Endothelial cell of umbilical vein (primary cell): ENCODE results near the gene TAS1R2.

ENCODE experiments used
- CTCF ChIP-seq, 2 donors: IDR thresholded peaks; 1 replicate in 1 of 2; 2 replicates in 1 of 2; pipeline ENCODE4 v1.5.1; 2011; ENCODE audit warnings: low read length in 2 of 2, mild to moderate bottlenecking in 2 of 2, moderate library complexity in 2 of 2, control low read depth in 1 of 2, inconsistent platforms in 1 of 2, low read depth in 1 of 2; ENCODE audit not compliant: insufficient read depth in 1 of 2; ENCODE audit errors: extremely low read depth in 1 of 2
- EZH2 ChIP-seq: IDR thresholded peaks from 2 replicates; pipeline ENCODE4 v1.6.1; 2012; ENCODE audit warnings: borderline replicate concordance, low read depth, mild to moderate bottlenecking, moderate library complexity, low read length, inconsistent platforms; ENCODE audit not compliant: severe bottlenecking
- MAX ChIP-seq: IDR thresholded peaks from 2 replicates; pipeline ENCODE4 v1.6.1; 2011; ENCODE audit not compliant: insufficient read depth, insufficient read length
- MYC ChIP-seq: IDR thresholded peaks from one replicate; pipeline ENCODE4 v1.6.1; 2011; ENCODE audit warnings: mild to moderate bottlenecking, low read depth, low read length
- POLR2A ChIP-seq: IDR thresholded peaks from 2 replicates; pipeline ENCODE4 v1.6.1; 2012; ENCODE audit warnings: low read depth, mild to moderate bottlenecking, control low read depth, low read length
- POLR2AphosphoS5 ChIP-seq: IDR thresholded peaks from 2 replicates; pipeline ENCODE4 v1.6.1; 2012; ENCODE audit warnings: low read depth, mild to moderate bottlenecking, control low read depth, low read length, moderate library complexity; ENCODE audit not compliant: insufficient read depth

GRCh38 chr1:18871401-18872070, 12.1 kb upstream of the TAS1R2 start:
- TF ChIP-seq CTCF (IDR thresholded peaks at IDR 0.05; ENCODE audit: extremely low read depth in 1 of 2, insufficient read depth in 1 of 2, low read depth in 1 of 2, low read length in 2 of 2) (no peak), POLR2AphosphoS5 (no peak), MYC (no peak), EZH2 (no peak), POLR2A (no peak), MAX (no peak)
